GM23338 (cell line): ENCODE data around the gene CEP131.

Experiments used
- EZH2phosphoT487 ChIP-seq: fragments of 200-600 bp; sonication (generic); IDR thresholded peaks from one replicate; pipeline ENCODE4 v1.8.1; 2018; ENCODE audit warnings: antibody characterized with exemption; ENCODE audit not compliant: unreplicated experiment
- POLR2AphosphoS5 ChIP-seq: IDR thresholded peaks from 2 replicates; pipeline ENCODE4 v1.6.1; 2016; ENCODE audit warnings: antibody characterized with exemption, low read depth
- TF ChIP-seq, protein P1 (sequence below): fragments of 250-450 bp; sonication (Bioruptor Pico); IDR thresholded peaks from 2 replicates; pipeline ENCODE4 v1.5.0; 2020; ENCODE audit warnings: mild to moderate bottlenecking, moderate library complexity
- TF ChIP-seq, protein P2 (sequence below), 2 experiments: fragments of 200-600 bp in 1 of 2; sonication (generic) in 1 of 2; conservative IDR thresholded peaks; 2 replicates each; pipeline versions ENCODE4 v1.5.1 to v1.6.1; 2016 to 2017; ENCODE audit warnings: antibody characterized with exemption in 2 of 2, low read depth in 2 of 2, mild to moderate bottlenecking in 2 of 2, moderate library complexity in 1 of 2

DNA sequence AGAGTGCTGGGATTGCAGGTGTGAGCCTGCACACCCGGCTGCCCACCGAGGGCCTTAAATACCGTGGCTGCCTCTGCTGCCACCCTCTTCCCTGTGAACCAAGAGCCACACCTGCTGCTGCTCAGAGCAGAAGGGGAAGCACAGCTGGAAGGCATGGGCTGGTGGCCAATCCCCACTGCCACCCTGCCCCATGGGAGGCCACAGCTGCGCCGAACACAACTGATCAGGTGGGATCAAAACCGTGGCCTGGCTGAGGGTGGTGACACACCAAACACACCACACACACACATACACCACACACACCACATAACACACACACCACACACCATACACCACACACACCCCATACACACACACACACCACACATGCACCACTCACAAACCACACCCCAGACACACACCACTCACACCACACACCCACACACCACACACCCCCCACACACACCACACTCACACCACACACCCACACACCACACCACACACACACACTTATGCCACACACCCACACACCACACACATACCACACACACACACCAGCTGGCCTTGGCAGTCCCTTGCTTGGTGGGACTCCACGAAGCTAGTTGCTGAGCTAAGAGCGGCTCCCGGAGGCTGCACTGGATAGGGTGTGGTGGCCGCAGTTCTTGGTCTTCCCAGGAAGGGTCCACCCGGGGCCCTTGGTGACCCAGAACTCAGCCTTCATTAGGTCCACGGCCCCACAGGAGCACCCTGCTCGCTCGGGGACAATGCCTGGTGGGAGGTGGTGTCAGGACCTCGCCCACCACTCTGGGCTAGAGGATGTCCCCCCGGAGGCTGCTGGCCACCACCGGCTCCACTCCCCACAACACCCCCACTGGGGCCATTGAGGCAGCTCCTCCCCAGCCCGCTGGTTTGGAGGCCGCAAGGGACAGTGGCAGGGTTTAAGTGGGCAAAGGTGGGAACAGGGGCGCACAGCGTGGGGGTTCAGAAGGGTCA, 14.9 kb downstream of the CEP131 start:
- TF ChIP-seq POLR2AphosphoS5, result no peak
- TF ChIP-seq, protein P1, sequence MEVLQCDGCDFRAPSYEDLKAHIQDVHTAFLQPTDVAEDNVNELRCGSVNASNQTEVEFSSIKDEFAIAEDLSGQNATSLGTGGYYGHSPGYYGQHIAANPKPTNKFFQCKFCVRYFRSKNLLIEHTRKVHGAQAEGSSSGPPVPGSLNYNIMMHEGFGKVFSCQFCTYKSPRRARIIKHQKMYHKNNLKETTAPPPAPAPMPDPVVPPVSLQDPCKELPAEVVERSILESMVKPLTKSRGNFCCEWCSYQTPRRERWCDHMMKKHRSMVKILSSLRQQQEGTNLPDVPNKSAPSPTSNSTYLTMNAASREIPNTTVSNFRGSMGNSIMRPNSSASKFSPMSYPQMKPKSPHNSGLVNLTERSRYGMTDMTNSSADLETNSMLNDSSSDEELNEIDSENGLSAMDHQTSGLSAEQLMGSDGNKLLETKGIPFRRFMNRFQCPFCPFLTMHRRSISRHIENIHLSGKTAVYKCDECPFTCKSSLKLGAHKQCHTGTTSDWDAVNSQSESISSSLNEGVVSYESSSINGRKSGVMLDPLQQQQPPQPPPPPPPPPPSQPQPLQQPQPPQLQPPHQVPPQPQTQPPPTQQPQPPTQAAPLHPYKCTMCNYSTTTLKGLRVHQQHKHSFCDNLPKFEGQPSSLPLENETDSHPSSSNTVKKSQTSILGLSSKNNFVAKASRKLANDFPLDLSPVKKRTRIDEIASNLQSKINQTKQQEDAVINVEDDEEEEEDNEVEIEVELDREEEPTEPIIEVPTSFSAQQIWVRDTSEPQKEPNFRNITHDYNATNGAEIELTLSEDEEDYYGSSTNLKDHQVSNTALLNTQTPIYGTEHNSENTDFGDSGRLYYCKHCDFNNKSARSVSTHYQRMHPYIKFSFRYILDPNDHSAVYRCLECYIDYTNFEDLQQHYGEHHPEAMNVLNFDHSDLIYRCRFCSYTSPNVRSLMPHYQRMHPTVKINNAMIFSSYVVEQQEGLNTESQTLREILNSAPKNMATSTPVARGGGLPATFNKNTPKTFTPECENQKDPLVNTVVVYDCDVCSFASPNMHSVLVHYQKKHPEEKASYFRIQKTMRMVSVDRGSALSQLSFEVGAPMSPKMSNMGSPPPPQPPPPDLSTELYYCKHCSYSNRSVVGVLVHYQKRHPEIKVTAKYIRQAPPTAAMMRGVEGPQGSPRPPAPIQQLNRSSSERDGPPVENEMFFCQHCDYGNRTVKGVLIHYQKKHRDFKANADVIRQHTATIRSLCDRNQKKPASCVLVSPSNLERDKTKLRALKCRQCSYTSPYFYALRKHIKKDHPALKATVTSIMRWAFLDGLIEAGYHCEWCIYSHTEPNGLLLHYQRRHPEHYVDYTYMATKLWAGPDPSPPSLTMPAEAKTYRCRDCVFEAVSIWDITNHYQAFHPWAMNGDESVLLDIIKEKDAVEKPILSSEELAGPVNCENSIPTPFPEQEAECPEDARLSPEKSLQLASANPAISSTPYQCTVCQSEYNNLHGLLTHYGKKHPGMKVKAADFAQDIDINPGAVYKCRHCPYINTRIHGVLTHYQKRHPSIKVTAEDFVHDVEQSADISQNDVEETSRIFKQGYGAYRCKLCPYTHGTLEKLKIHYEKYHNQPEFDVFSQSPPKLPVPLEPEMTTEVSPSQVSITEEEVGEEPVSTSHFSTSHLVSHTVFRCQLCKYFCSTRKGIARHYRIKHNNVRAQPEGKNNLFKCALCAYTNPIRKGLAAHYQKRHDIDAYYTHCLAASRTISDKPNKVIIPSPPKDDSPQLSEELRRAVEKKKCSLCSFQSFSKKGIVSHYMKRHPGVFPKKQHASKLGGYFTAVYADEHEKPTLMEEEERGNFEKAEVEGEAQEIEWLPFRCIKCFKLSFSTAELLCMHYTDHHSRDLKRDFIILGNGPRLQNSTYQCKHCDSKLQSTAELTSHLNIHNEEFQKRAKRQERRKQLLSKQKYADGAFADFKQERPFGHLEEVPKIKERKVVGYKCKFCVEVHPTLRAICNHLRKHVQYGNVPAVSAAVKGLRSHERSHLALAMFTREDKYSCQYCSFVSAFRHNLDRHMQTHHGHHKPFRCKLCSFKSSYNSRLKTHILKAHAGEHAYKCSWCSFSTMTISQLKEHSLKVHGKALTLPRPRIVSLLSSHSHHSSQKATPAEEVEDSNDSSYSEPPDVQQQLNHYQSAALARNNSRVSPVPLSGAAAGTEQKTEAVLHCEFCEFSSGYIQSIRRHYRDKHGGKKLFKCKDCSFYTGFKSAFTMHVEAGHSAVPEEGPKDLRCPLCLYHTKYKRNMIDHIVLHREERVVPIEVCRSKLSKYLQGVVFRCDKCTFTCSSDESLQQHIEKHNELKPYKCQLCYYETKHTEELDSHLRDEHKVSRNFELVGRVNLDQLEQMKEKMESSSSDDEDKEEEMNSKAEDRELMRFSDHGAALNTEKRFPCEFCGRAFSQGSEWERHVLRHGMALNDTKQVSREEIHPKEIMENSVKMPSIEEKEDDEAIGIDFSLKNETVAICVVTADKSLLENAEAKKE (CRISPR knock-in tag), result no peak
- TF ChIP-seq, protein P2, sequence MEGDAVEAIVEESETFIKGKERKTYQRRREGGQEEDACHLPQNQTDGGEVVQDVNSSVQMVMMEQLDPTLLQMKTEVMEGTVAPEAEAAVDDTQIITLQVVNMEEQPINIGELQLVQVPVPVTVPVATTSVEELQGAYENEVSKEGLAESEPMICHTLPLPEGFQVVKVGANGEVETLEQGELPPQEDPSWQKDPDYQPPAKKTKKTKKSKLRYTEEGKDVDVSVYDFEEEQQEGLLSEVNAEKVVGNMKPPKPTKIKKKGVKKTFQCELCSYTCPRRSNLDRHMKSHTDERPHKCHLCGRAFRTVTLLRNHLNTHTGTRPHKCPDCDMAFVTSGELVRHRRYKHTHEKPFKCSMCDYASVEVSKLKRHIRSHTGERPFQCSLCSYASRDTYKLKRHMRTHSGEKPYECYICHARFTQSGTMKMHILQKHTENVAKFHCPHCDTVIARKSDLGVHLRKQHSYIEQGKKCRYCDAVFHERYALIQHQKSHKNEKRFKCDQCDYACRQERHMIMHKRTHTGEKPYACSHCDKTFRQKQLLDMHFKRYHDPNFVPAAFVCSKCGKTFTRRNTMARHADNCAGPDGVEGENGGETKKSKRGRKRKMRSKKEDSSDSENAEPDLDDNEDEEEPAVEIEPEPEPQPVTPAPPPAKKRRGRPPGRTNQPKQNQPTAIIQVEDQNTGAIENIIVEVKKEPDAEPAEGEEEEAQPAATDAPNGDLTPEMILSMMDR (conservative IDR thresholded peaks at IDR 0.05; ENCODE audit: low read depth in 2 of 2), result no peak
- TF ChIP-seq EZH2phosphoT487, result no peak
